Hepatocyte (in vitro differentiated cells): ENCODE data around the gene RUNX1. TPM values are rescaled to one million over a fixed set of nuclear protein-coding genes. Genes with fewer than 3 reads are reported as not detected.

Experiments
- DNase-seq: peaks from one replicate; pipeline ENCODE4 v3.0.0-alpha.2; 2016; ENCODE audit warnings: low spot score
- H2AFZ ChIP-seq: fragments of 200-600 bp; sonication (generic); 2 replicates; pipeline ENCODE4 v1.6.0; 2016; ENCODE audit warnings: antibody characterized with exemption, mild to moderate bottlenecking
- H3K27ac ChIP-seq: fragments of 200-600 bp; sonication (generic); 2 replicates; pipeline ENCODE4 v1.5.1; 2016; ENCODE audit warnings: mild to moderate bottlenecking
- H3K27me3 ChIP-seq: fragments of 200-600 bp; sonication (generic); 2 replicates; pipeline ENCODE4 v1.6.1; 2016
- H3K36me3 ChIP-seq: fragments of 200-600 bp; sonication (generic); replicated peaks from 2 replicates; pipeline ENCODE4 v1.5.1; 2016; ENCODE audit warnings: low read depth; ENCODE audit not compliant: insufficient read depth
- H3K4me1 ChIP-seq: fragments of 200-600 bp; sonication (generic); 2 replicates; pipeline ENCODE4 v1.5.1; 2016; ENCODE audit warnings: mild to moderate bottlenecking, moderate library complexity; ENCODE audit not compliant: insufficient read depth
- H3K4me2 ChIP-seq: fragments of 200-600 bp; sonication (generic); 2 replicates; pipeline ENCODE4 v1.6.0; 2016
- H3K4me3 ChIP-seq: fragments of 200-600 bp; sonication (generic); 2 replicates; pipeline ENCODE4 v1.5.1; 2016; ENCODE audit warnings: mild to moderate bottlenecking
- H3K79me2 ChIP-seq: fragments of 200-600 bp; sonication (generic); 2 replicates; pipeline ENCODE4 v1.6.0; 2017; ENCODE audit warnings: mild to moderate bottlenecking
- H3K9me2 ChIP-seq: fragments of 200-600 bp; sonication (generic); replicated peaks from 2 replicates; pipeline ENCODE4 v1.6.0; 2017; ENCODE audit warnings: mild to moderate bottlenecking; ENCODE audit not compliant: insufficient read depth
- H3K9me3 ChIP-seq: fragments of 200-600 bp; sonication (generic); 2 replicates; pipeline ENCODE4 v1.5.1; 2016; ENCODE audit warnings: low read depth, mild to moderate bottlenecking
- H4K20me1 ChIP-seq: fragments of 200-600 bp; sonication (generic); 2 replicates; pipeline ENCODE4 v1.6.0; 2016; ENCODE audit warnings: mild to moderate bottlenecking; ENCODE audit not compliant: insufficient read depth, poor library complexity, severe bottlenecking
- CTCF ChIP-seq: fragments of 200-600 bp; sonication (generic); IDR thresholded peaks from 2 replicates; pipeline ENCODE4 v1.5.1; 2016; ENCODE audit warnings: antibody characterized with exemption, mild to moderate bottlenecking; ENCODE audit not compliant: poor library complexity
- EZH2 ChIP-seq: fragments of 200-600 bp; sonication (generic); IDR thresholded peaks from 2 replicates; pipeline ENCODE4 v1.6.1; 2016; ENCODE audit warnings: antibody characterized with exemption, mild to moderate bottlenecking, borderline replicate concordance
- EZH2phosphoT487 ChIP-seq: fragments of 200-600 bp; sonication (generic); IDR thresholded peaks from one replicate; pipeline ENCODE4 v1.6.1; 2018; ENCODE audit warnings: antibody characterized with exemption, mild to moderate bottlenecking, low read depth, moderate library complexity; ENCODE audit not compliant: unreplicated experiment, severe bottlenecking
- WGBS: methylation state at CpG from one replicate; pipeline ENCODE4 v1.1.6; 2016; ENCODE audit warnings: low lambda C conversion rate; ENCODE audit errors: missing lambda C conversion rate; 5-methylcytosine and 5-hydroxymethylcytosine counted together
- polyA plus RNA-seq: library from polyadenylated mRNA; unstranded; fragments of >200 nt; fragmentation: Nextera tagmentation; extraction: Ambion mirVana; gene quantifications from 2 replicates; pipeline ENCODE4 v1.2.1, GENCODE V29; 2016
- total RNA-seq: library from RNA; depleted of rRNA; stranded (reverse); fragments of >200 nt; gene quantifications from 2 replicates; pipeline ENCODE4 v1.2.3, GENCODE V29; 2014

Gene RUNX1
- total and polyA plus RNA-seq, 2 experiments from 2014 or later: 8.5 to 10.9 TPM

- Histone ChIP-seq H3K79me2 (no peaks in the 10 kb centered on the region), H3K36me3 (no peaks in the 10 kb centered on the region), H3K4me2 (no peak overlapping the region), H2AFZ (no peak overlapping the region), H4K20me1 (no peaks in the 10 kb centered on the region), H3K9me2 (no peaks in the 10 kb centered on the region), H3K9me3 (no peaks in the 10 kb centered on the region), H3K4me1 (peaks cover 5% of the 10 kb centered on the region), H3K27me3 (no peaks in the 10 kb centered on the region), H3K27ac (peak overlapping the region; percentile 40), H3K4me3 (no peak overlapping the region)
- no peak for DNase-seq
- TF ChIP-seq EZH2phosphoT487 (no peak), CTCF (no peak), EZH2 (no peak)
- 85% methylated on average over 16 of the region's 16 CpGs for WGBS
Measured at GRCh38 chr21:34962586-34963222, 86.4 kb downstream of the RUNX1 start.

- Histone ChIP-seq H3K36me3 (no peaks in the 10 kb centered on the region), H3K4me3 (no peak overlapping the region), H3K4me1 (peaks cover 5% of the 10 kb centered on the region), H4K20me1 (no peaks in the 10 kb centered on the region), H3K27me3 (no peaks in the 10 kb centered on the region), H3K27ac (peak overlapping the region; percentile 40), H3K4me2 (no peak overlapping the region), H3K79me2 (no peaks in the 10 kb centered on the region), H3K9me2 (no peaks in the 10 kb centered on the region), H2AFZ (no peak overlapping the region), H3K9me3 (no peaks in the 10 kb centered on the region)
- DNase-seq: no peak
- TF ChIP-seq CTCF (no peak), EZH2phosphoT487 (no peak), EZH2 (no peak)
- WGBS: 69% methylated on average over 2 of the region's 2 CpGs
Measured at GRCh38 chr21:34962136-34962535, 87.0 kb downstream of the RUNX1 start.

- Histone ChIP-seq H3K9me3 (peaks cover 5% of the 10 kb centered on the region), H3K27me3 (no peaks in the 10 kb centered on the region), H3K4me2 (no peak overlapping the region), H3K36me3 (no peaks in the 10 kb centered on the region), H4K20me1 (no peaks in the 10 kb centered on the region), H3K4me3 (no peak overlapping the region), H3K9me2 (no peaks in the 10 kb centered on the region), H3K4me1 (peaks cover 5% of the 10 kb centered on the region), H2AFZ (no peak overlapping the region), H3K27ac (no peak overlapping the region), H3K79me2 (no peaks in the 10 kb centered on the region)
- 52% methylated on average over 2 of the region's 2 CpGs for WGBS
- no peak for DNase-seq
- TF ChIP-seq EZH2phosphoT487: no peak
- TF ChIP-seq EZH2: no peak
- no peak for TF ChIP-seq CTCF
Measured at GRCh38 chr21:34960687-34961086, 88.4 kb downstream of the RUNX1 start.
